ENCODE data around the gene CHD5. TPM values are rescaled to one million over a fixed set of nuclear protein-coding genes. Genes with fewer than 3 reads are reported as not detected.
A peak's percentile ranks its signal among the peaks of the same experiment; 100 is the strongest.

CHD5 gene
- total and polyA plus RNA-seq, 2 experiments from 2014 or later: 0.11 to 0.24 TPM

DNA sequence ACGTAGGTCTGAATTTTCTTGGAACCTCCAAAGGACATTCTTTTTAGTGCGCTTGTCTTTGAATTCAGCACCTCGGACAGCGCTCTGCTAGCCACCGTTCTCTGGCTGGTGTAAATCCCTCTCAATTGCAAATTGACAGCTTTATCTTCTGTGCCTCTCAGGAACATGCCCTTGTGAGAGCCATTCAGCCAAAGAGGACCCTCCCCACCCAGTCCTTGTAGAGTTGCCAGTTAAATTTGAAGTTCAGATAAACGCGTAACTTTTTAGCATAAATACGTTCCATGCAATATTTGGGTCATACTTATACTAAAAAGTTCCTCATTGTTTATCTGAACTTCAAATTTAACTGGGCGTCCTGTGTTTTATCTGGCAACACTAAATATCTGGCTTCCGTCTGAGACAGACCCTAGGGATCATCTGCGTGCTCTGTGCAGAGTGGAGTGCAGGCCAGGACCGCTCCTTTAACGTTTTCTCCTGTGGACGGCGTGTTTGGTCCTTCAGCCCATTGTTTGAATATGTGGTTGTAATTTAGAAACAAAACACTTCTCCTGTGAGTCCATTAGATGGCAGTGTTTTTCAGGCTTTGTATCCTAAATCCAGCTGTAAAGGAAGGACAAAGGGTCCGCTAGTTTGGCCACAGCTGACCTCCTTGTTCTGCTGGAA, 127.4 kb downstream of the CHD5 start:
- Histone ChIP-seq H3K27ac (no peak overlapping the region), H3K27me3 (peaks cover 46% of the 10 kb centered on the region), H3K9me3 (ENCODE audit: low read depth) (no peaks in the 10 kb centered on the region), H3K4me3 (no peak overlapping the region), H3K4me1 (ENCODE audit: low read depth) (peaks cover 4% of the 10 kb centered on the region), H3K36me3 (no peaks in the 10 kb centered on the region)
- TF ChIP-seq, protein P1, sequence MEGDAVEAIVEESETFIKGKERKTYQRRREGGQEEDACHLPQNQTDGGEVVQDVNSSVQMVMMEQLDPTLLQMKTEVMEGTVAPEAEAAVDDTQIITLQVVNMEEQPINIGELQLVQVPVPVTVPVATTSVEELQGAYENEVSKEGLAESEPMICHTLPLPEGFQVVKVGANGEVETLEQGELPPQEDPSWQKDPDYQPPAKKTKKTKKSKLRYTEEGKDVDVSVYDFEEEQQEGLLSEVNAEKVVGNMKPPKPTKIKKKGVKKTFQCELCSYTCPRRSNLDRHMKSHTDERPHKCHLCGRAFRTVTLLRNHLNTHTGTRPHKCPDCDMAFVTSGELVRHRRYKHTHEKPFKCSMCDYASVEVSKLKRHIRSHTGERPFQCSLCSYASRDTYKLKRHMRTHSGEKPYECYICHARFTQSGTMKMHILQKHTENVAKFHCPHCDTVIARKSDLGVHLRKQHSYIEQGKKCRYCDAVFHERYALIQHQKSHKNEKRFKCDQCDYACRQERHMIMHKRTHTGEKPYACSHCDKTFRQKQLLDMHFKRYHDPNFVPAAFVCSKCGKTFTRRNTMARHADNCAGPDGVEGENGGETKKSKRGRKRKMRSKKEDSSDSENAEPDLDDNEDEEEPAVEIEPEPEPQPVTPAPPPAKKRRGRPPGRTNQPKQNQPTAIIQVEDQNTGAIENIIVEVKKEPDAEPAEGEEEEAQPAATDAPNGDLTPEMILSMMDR (IDR thresholded peaks at IDR 0.05; ENCODE audit: low read depth, low read length): peak; percentile 55
- DNase-seq (ENCODE audit: low read depth in 1 of 2, low spot score in 1 of 2): peak; percentile 76 to 93

Other genes with a start within 250 kb of the CHD5 start
- 9.4 and 12.7 TPM in 2 replicates for gene NPHP4, start 187.9 kb downstream of the CHD5 start, total RNA-seq
- 6.4 and 7.3 TPM in 2 replicates for gene NPHP4, start 187.9 kb downstream of the CHD5 start, polyA plus RNA-seq
- 5.1 and 10.8 TPM in 2 replicates for gene KCNAB2, start 134.4 kb downstream of the CHD5 start, total RNA-seq
- 5.5 and 8.7 TPM in 2 replicates for gene KCNAB2, start 134.4 kb downstream of the CHD5 start, polyA plus RNA-seq
- gene RPL22, start 19.3 kb upstream of the CHD5 start, total RNA-seq: 101 and 132 TPM in 2 replicates
- 123 and 130 TPM in 2 replicates for gene RPL22, start 19.3 kb upstream of the CHD5 start, polyA plus RNA-seq
- gene RNF207, start 25.8 kb upstream of the CHD5 start, total RNA-seq: 198 and 273 TPM in 2 replicates
- gene RNF207, start 25.8 kb upstream of the CHD5 start, polyA plus RNA-seq: 166 and 180 TPM in 2 replicates
- gene ICMT, start 55.6 kb upstream of the CHD5 start, total RNA-seq: 45.4 and 72.2 TPM in 2 replicates
- 40.6 and 54.3 TPM in 2 replicates for gene ICMT, start 55.6 kb upstream of the CHD5 start, polyA plus RNA-seq
- not detected in 2 replicates for gene HES3, start 63.9 kb upstream of the CHD5 start, total RNA-seq
- gene HES3, start 63.9 kb upstream of the CHD5 start, polyA plus RNA-seq: not detected in 2 replicates
- gene GPR153, start 80.8 kb upstream of the CHD5 start, total RNA-seq: 22.7 and 32.7 TPM in 2 replicates
- 21.0 and 30.3 TPM in 2 replicates for gene GPR153, start 80.8 kb upstream of the CHD5 start, polyA plus RNA-seq
- gene ACOT7, start 213.4 kb upstream of the CHD5 start, total RNA-seq: 11.8 and 24.2 TPM in 2 replicates
- gene ACOT7, start 213.4 kb upstream of the CHD5 start, polyA plus RNA-seq: 22.3 and 51.2 TPM in 2 replicates
- gene HES2, start 239.6 kb upstream of the CHD5 start, total RNA-seq: not detected in 2 replicates
- 0.09 TPM in 1 of 2 replicates, not detected in the other for gene HES2, start 239.6 kb upstream of the CHD5 start, polyA plus RNA-seq
- 9.7 and 18.1 TPM in 2 replicates for gene ESPN, start 244.5 kb upstream of the CHD5 start, total RNA-seq
- 8.0 and 9.7 TPM in 2 replicates for gene ESPN, start 244.5 kb upstream of the CHD5 start, polyA plus RNA-seq

Measured in cardiac muscle cell (in vitro differentiated cells and primary cell).